ENCODE measurements around the gene ZBED6.

Gene ZBED6

DNA sequence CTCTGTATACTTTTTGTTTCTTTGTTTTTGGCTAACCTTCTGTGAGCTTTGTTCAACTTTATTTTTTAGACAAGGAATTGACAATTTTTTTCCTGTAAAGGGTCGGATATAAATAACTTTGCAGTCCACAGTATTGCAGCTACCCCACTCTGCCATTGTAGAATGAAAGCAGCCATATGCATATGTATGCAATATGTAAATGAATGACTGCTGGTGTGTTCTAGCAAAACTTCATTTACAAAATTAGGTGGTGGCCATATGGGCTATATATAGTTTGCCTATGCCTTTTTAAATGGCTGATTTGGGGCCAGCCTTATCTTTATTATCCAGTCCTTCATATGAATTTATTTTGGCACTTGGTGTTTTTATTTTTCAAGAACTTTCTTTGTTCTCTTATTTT lies 48.0 kb downstream of the ZBED6 start:
- Histone ChIP-seq H3K4me1 (ENCODE audit: control insufficient read depth, insufficient read depth, low read depth, low read length) (no peaks in the 10 kb centered on the region), H3K36me3 (ENCODE audit: control insufficient read depth in 1 of 2, insufficient read depth in 2 of 2, low read depth in 1 of 2, low read length in 2 of 2) (peaks cover 35 to 80% of the 10 kb centered on the region in 2 experiments)

More for the DNA sequence above, 48.0 kb downstream of the ZBED6 start:
- Histone ChIP-seq H2BK15ac (ENCODE audit: low read depth, poor library complexity, severe bottlenecking) (no peak overlapping the region), H3K9ac (ENCODE audit: low read length) (no peak overlapping the region), H4K91ac (ENCODE audit: low read length) (no peak overlapping the region), H3K9me3 (ENCODE audit: control insufficient read depth, low read length) (no peaks in the 10 kb centered on the region), H2AFZ (ENCODE audit: low read depth, low read length) (no peak overlapping the region), H2AK5ac (ENCODE audit: low read length, severe bottlenecking) (no peak overlapping the region), H3K79me1 (replicated peaks; ENCODE audit: low read length, poor library complexity, severe bottlenecking) (peaks cover 20% of the 10 kb centered on the region), H2BK120ac (ENCODE audit: low read depth, low read length) (no peak overlapping the region), H3K4ac (ENCODE audit: low read depth in 1 of 2, low read length in 2 of 2) (no peak overlapping the region), H3K4me2 (ENCODE audit: low read length, poor library complexity, severe bottlenecking) (no peak overlapping the region), H2BK5ac (ENCODE audit: low read depth, low read length, poor library complexity, severe bottlenecking) (no peak overlapping the region), H4K8ac (ENCODE audit: low read length) (no peak overlapping the region), H3K4me3 (ENCODE audit: insufficient read depth in 1 of 2, low read depth in 1 of 2, low read length in 2 of 2) (no peak overlapping the region), H3K27me3 (ENCODE audit: control insufficient read depth in 1 of 2, insufficient read depth in 1 of 2, low read length in 2 of 2) (no peaks in the 10 kb centered on the region), H3K23ac (ENCODE audit: low read length in 2 of 2) (no peak overlapping the region), H3K18ac (ENCODE audit: low read depth in 1 of 2, low read length in 2 of 2) (no peak overlapping the region), H2BK12ac (ENCODE audit: low read length in 2 of 2) (no peak overlapping the region), H3K27ac (ENCODE audit: low read length, poor library complexity, severe bottlenecking) (no peak overlapping the region), H3K14ac (ENCODE audit: low read length in 2 of 2) (no peak overlapping the region)
- WGBS: no CpG with 5 or more reads among the region's 1 CpG
- no peak for DNase-seq

Small RNAs within 50 kb of the gene (small RNA-seq; reads per million reads assigned to genes)
- gene ZC3H11A (ENCODE audit: low read depth): 3.2 reads per million, percentile 20 among the genes with 10 or more reads in this experiment

Data from mesenchymal stem cell (in vitro differentiated cells and primary cell).